Peyer's patch (tissue), 4 donors: ENCODE data around the gene CACNB2.

Experiments
- CTCF ChIP-seq, 6 experiments: fragments of 450-650 bp in 4 of 6; fragments of 200-600 bp in 2 of 6; sonication (generic) in 1 of 6; IDR thresholded peaks; one replicate each; pipeline ENCODE4 v1.5.1; 2017 to 2019; ENCODE audit warnings: antibody characterized with exemption in 6 of 6, mild to moderate bottlenecking in 3 of 6, moderate library complexity in 1 of 6
- POLR2A ChIP-seq, 2 donors: fragments of 450-650 bp; IDR thresholded peaks; one replicate each; pipeline ENCODE4 v1.5.1; 2017; ENCODE audit warnings: antibody characterized with exemption in 2 of 2, mild to moderate bottlenecking in 2 of 2, moderate library complexity in 2 of 2

- TF ChIP-seq CTCF (IDR thresholded peaks at IDR 0.05) (no peak), POLR2A (IDR thresholded peaks at IDR 0.05) (no peak)
These were observed 227.6 kb downstream of the CACNB2 start for GRCh38 chr10:18367840-18368239.
